Cerebellar nuclear complex (tissue), 1 donor: Measurements from ENCODE around the gene INTS3.

Experiments
- DNase-seq, 2 experiments: peaks; one replicate each; lab custom pipeline; 2025; lab: John Stamatoyannopoulos, UW

The INTS3 gene, protein sequence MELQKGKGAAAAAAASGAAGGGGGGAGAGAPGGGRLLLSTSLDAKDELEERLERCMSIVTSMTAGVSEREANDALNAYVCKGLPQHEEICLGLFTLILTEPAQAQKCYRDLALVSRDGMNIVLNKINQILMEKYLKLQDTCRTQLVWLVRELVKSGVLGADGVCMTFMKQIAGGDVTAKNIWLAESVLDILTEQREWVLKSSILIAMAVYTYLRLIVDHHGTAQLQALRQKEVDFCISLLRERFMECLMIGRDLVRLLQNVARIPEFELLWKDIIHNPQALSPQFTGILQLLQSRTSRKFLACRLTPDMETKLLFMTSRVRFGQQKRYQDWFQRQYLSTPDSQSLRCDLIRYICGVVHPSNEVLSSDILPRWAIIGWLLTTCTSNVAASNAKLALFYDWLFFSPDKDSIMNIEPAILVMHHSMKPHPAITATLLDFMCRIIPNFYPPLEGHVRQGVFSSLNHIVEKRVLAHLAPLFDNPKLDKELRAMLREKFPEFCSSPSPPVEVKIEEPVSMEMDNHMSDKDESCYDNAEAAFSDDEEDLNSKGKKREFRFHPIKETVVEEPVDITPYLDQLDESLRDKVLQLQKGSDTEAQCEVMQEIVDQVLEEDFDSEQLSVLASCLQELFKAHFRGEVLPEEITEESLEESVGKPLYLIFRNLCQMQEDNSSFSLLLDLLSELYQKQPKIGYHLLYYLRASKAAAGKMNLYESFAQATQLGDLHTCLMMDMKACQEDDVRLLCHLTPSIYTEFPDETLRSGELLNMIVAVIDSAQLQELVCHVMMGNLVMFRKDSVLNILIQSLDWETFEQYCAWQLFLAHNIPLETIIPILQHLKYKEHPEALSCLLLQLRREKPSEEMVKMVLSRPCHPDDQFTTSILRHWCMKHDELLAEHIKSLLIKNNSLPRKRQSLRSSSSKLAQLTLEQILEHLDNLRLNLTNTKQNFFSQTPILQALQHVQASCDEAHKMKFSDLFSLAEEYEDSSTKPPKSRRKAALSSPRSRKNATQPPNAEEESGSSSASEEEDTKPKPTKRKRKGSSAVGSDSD

GRCh38 chr1:153727463-153728304, at the start of gene INTS3:
TSS of gene INTS3 (plus strand) at chr1:153728050. CDS start at chr1:153728635, 585 bp downstream.
- DNase-seq = peak; percentile 97 to 99

- DNase-seq = no peak
These were observed 49.1 kb upstream of the INTS3 start, which contains the start of gene NPR1 for GRCh38 chr1:153678519-153679336. TSS of gene NPR1 (plus strand) at chr1:153678688. CDS start at chr1:153679109, 421 bp downstream.

DNA sequence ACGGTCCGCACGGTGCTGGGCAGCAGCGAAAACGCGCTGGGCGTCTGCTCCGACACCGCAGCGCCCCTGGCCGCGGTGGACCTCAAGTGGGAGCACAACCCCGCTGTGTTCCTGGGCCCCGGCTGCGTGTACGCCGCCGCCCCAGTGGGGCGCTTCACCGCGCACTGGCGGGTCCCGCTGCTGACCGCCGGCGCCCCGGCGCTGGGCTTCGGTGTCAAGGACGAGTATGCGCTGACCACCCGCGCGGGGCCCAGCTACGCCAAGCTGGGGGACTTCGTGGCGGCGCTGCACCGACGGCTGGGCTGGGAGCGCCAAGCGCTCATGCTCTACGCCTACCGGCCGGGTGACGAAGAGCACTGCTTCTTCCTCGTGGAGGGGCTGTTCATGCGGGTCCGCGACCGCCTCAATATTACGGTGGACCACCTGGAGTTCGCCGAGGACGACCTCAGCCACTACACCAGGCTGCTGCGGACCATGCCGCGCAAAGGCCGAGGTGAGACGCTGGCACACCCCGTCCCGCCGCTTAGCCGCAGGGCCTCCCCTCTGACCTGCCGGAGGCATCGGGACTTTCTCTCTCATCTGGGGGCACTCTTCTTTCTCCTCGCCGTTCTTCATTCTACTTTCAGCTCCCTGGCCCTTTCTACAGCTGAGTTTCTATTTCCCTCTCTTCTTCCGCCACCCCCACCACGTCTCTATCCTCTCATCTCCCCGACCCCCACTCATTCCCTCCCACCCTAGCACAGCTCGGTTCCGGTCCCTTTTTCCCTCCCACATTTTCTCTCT, 48.3 kb upstream of the INTS3 start:
- no peak for DNase-seq

DNA sequence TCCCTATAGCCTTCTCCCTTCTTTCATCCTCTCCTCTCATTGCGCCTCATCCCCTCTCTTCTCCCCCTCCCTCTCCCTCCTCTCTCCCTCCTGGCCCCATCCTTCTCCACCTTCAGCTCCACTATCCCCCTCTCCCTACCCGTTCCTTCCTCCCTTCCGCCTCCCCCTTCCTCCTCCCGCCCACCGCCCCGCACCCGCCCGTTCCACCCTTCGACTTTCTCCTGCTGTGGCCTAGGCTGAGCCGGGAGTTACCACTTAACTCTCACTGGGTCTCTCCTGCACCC, 47.8 kb upstream of the INTS3 start:
- DNase-seq = no peak

DNA sequence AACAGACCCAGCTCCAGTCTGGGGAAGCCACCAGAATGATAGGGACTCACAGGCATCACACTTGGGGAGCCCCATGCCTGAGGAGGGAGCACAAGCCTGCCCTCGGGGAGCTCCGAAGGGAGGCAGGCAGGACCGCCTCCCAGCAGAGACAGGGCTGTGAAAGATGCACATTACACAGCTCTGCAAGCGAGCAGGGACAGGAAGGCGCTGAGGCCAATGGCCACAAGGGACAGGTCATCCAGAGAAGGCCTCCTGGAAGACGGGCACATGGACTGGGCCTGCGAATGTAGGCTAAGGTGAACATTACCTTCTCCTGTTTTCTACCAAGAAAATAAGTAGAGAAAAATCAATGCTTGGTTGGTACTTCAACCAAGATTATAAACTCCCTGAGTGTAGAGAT, 45.1 kb upstream of the INTS3 start:
- DNase-seq = no peak

DNA sequence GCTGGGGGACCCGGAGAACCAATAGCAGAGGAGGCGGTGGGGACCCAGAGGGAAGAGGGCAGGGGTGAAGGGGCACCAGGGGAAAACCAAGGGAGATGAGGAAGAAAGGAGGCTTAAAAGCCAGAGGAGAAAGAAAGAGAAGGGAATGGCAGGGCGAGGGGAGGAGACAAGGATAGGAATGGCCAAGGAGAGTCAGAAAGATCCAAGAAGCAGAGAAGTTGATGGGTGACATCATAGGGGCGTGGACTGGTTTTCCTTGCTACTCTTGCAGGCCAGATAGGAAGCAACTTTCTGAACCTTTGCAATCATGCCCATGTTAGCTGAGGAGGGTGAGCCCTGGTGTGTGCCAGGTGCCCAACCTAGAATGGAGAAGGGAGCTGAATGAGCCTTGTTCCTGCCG, 44.0 kb upstream of the INTS3 start:
- DNase-seq = no peak

GRCh38 chr1:153684892-153685291, 43.0 kb upstream of the INTS3 start:
- no peak for DNase-seq

- DNase-seq = no peak
These were observed 42.1 kb upstream of the INTS3 start for GRCh38 chr1:153685544-153686340.

DNA sequence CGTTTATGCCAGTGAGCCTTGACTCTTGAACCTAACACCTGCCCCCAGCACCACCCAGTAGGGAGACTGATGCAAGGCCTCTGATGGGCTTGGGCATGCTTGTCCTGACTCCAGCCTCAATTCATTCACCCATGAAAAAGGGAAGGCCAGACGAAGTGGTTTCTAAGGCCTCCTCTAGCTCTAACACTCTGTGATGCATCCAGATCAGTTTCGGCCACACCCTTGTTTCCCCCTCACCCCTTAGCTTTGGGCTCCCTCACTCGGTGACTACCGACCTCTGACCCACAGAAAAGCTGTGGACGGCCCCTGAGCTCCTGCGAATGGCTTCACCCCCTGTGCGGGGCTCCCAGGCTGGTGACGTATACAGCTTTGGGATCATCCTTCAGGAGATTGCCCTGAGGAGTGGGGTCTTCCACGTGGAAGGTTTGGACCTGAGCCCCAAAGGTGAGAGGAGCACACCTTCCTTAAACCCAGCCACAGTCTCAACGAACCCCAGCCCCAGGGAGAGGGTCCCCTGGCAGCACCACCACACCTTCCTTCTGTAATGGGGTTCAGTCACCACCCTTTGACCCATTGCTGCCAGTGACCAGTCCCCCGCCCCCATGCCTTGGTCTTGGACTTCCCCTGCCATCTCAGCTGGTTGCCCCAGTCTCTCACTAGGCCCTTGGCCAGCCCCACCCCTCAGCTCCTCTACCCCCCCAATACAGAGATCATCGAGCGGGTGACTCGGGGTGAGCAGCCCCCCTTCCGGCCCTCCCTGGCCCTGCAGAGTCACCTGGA, 40.3 kb upstream of the INTS3 start:
- DNase-seq = no peak

DNA sequence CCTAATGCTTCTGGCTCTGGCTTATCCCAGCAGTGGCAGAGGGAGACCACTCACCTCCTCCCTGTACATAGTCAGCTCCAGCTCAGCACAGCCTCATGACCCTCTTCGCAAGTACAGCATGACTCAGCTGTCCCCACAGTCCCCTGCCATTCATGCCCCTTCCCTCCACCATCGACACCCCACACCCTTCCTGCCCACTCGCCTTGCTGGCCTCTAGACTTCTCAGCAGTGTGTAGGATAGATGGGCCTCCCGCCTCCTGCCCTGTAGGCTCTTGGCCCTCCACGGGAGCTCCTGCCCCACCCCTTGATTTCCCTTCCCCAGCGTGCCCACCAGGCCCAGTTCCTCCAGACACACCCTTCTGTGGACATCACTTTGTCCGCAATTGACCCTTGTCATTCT, 39.6 kb upstream of the INTS3 start:
- DNase-seq = no peak

- DNase-seq = no peak
These were observed 39.0 kb upstream of the INTS3 start for GRCh38 chr1:153688736-153689328.

- no peak for DNase-seq
These were observed 34.4 kb upstream of the INTS3 start for GRCh38 chr1:153693466-153693865.

GRCh38 chr1:153696741-153697140, 31.1 kb upstream of the INTS3 start:
- no peak for DNase-seq

GRCh38 chr1:153697191-153698019, 30.4 kb upstream of the INTS3 start:
- DNase-seq = no peak

GRCh38 chr1:153698020-153698922, 29.6 kb upstream of the INTS3 start:
- no peak for DNase-seq
